ENCODE results near the gene DLX1.
"Not testable (repeated sequence)": the region's sequence is repeated elsewhere in the genome, so short reads cannot be mapped to it uniquely, and the experiment has no call there.

Gene DLX1

GRCh38 chr2:172065111-172065510 lies 20.2 kb upstream of the DLX1 start:
- DNase-seq, result no peak

- no peak for DNase-seq
These were observed 18.9 kb upstream of the DLX1 start for GRCh38 chr2:172066394-172066886.

GRCh38 chr2:172067905-172068304 lies 17.4 kb upstream of the DLX1 start:
- DNase-seq, result not testable (repeated sequence)

- no peak for DNase-seq
These were observed 14.4 kb upstream of the DLX1 start for GRCh38 chr2:172070936-172071335.

GRCh38 chr2:172072303-172072702 lies 13.0 kb upstream of the DLX1 start:
- no peak for DNase-seq

- no peak for DNase-seq
These were observed 12.6 kb upstream of the DLX1 start for GRCh38 chr2:172072706-172073105.

- DNase-seq, result no peak
These were observed 11.8 kb upstream of the DLX1 start for GRCh38 chr2:172073518-172073917.

- no peak for DNase-seq
These were observed 11.1 kb upstream of the DLX1 start for GRCh38 chr2:172074254-172074653.

GRCh38 chr2:172079416-172079815 lies 5.9 kb upstream of the DLX1 start:
- DNase-seq, result no peak

- no peak for DNase-seq
These were observed 5.3 kb upstream of the DLX1 start for GRCh38 chr2:172079838-172080640.

- no peak for DNase-seq
These were observed 4.6 kb upstream of the DLX1 start for GRCh38 chr2:172080641-172081220.

- DNase-seq, result no peak
These were observed 3.9 kb upstream of the DLX1 start for GRCh38 chr2:172081221-172082022.

- no peak for DNase-seq
These were observed 3.0 kb upstream of the DLX1 start for GRCh38 chr2:172082105-172082943.

- DNase-seq, result no peak
These were observed 2.2 kb upstream of the DLX1 start for GRCh38 chr2:172082944-172083627.

GRCh38 chr2:172083628-172084394 lies 1.5 kb upstream of the DLX1 start:
- no peak for DNase-seq

GRCh38 chr2:172084395-172084644 lies 987 bp upstream of the DLX1 start:
- DNase-seq, result peak; percentile 21

- DNase-seq, result peak; percentile 92
These were observed 455 bp upstream of the DLX1 start for GRCh38 chr2:172084645-172085459.

- peak; percentile 15 for DNase-seq
These were observed 1.2 kb downstream of the DLX1 start for GRCh38 chr2:172086241-172087206.

- no peak for DNase-seq
These were observed 2.0 kb downstream of the DLX1 start for GRCh38 chr2:172087207-172087779.
